Activated CD8-positive, alpha-beta memory T cell treated with anti-CD3 and anti-CD28 coated beads, Interleukin-2, amount 50 U/mL, for 48 hours (primary cell): ENCODE results near the gene ERP44.
"Not testable (repeated sequence)": the region's sequence is repeated elsewhere in the genome, so short reads cannot be mapped to it uniquely, and the experiment has no call there.

Source experiments
- DNase-seq: peaks from one replicate; pipeline ENCODE4 v3.0.0-alpha.2; 2020

ERP44 gene

GRCh38 chr9:100099722-100100042, 882 bp upstream of the ERP44 start:
- no peak for DNase-seq

- DNase-seq = peak; percentile 63
Measured at GRCh38 chr9:100098046-100098886, 534 bp downstream of the ERP44 start.

- no peak for DNase-seq
Measured at GRCh38 chr9:100096378-100096916, 2.4 kb downstream of the ERP44 start.

- DNase-seq = not testable (repeated sequence)
Measured at GRCh38 chr9:100094411-100094810, 4.4 kb downstream of the ERP44 start.

- DNase-seq = no peak
Measured at GRCh38 chr9:100092066-100092465, 6.7 kb downstream of the ERP44 start.

- no peak for DNase-seq
Measured at GRCh38 chr9:100091650-100092049, 7.2 kb downstream of the ERP44 start.

- DNase-seq = no peak
Measured at GRCh38 chr9:100090880-100091279, 7.9 kb downstream of the ERP44 start.

GRCh38 chr9:100088202-100088601, 10.6 kb downstream of the ERP44 start:
- DNase-seq = no peak

GRCh38 chr9:100087218-100087617, 11.6 kb downstream of the ERP44 start:
- no peak for DNase-seq

GRCh38 chr9:100086097-100086635, 12.6 kb downstream of the ERP44 start:
- no peak for DNase-seq

- DNase-seq = no peak
Measured at GRCh38 chr9:100084734-100085133, 14.1 kb downstream of the ERP44 start.

- no peak for DNase-seq
Measured at GRCh38 chr9:100084128-100084453, 14.7 kb downstream of the ERP44 start.

- DNase-seq = no peak
Measured at GRCh38 chr9:100083448-100084127, 15.2 kb downstream of the ERP44 start.

- no peak for DNase-seq
Measured at GRCh38 chr9:100082782-100083181, 16.0 kb downstream of the ERP44 start.

GRCh38 chr9:100076256-100076655, 22.5 kb downstream of the ERP44 start:
- not testable (repeated sequence) for DNase-seq

- DNase-seq = no peak
Measured at GRCh38 chr9:100074989-100075388, 23.8 kb downstream of the ERP44 start.

GRCh38 chr9:100074093-100074492, 24.7 kb downstream of the ERP44 start:
- DNase-seq = no peak

GRCh38 chr9:100072805-100073204, 26.0 kb downstream of the ERP44 start:
- DNase-seq = no peak

GRCh38 chr9:100071271-100071670, 27.5 kb downstream of the ERP44 start:
- no peak for DNase-seq

GRCh38 chr9:100070104-100071041, 28.4 kb downstream of the ERP44 start:
- no peak for DNase-seq

GRCh38 chr9:100069068-100069467, 29.7 kb downstream of the ERP44 start:
- DNase-seq = not testable (repeated sequence)

- DNase-seq = not testable (repeated sequence)
Measured at GRCh38 chr9:100067990-100068389, 30.8 kb downstream of the ERP44 start.

GRCh38 chr9:100066539-100066938, 32.3 kb downstream of the ERP44 start:
- DNase-seq = no peak
